ENCODE data around the gene MDM2.

GRCh38 chr12:68824597-68825250 lies 16.7 kb downstream of the MDM2 start:
- TF ChIP-seq CTCF (IDR thresholded peaks at IDR 0.05; ENCODE audit: low read depth, low read length, poor library complexity, severe bottlenecking) (no peak), EZH2phosphoT487 (IDR thresholded peaks at IDR 0.05; ENCODE audit: borderline replicate concordance, low read length) (no peak)
